HG03521 (cell line): ENCODE measurements around the gene CNTD1.

ENCODE experiments used
- ATAC-seq: cut with Tn5 transposase; IDR thresholded peaks from one replicate; pipeline ENCODE4 v1.9.1; 2021; ENCODE audit warnings: mild to moderate bottlenecking, moderate library complexity; ENCODE audit not compliant: unreplicated experiment

Gene CNTD1

DNA sequence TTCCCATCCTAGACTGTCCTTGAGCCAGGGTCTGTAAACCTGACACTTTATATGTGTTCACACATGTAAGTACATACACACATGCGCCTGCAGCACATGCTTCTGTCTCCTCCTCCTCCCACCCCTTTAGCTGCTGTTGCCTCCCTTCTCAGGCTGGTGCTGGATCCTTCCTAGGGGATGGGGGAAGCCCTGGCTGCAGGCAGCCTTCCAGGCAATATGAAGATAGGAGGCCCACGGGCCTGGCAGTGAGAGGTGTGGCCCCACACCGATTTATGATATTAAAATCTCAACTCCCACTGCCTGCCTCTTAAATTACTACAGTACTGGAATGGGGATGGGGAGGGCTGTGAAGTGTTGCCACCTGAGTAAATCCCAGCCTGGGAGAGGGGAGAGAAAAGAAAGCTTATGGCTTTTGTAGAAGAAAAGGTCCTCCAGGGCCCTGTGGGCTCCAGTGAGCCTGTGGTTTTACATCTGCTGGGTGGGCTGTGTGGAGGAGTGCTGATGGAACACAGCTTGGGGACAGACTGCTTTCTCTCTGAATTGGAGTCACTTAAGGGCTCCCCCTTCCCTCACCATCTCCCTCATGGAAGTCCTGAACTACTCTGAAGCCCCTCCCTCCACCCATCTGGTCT is 19.2 kb upstream of the CNTD1 start:
- ATAC-seq = no peak

DNA sequence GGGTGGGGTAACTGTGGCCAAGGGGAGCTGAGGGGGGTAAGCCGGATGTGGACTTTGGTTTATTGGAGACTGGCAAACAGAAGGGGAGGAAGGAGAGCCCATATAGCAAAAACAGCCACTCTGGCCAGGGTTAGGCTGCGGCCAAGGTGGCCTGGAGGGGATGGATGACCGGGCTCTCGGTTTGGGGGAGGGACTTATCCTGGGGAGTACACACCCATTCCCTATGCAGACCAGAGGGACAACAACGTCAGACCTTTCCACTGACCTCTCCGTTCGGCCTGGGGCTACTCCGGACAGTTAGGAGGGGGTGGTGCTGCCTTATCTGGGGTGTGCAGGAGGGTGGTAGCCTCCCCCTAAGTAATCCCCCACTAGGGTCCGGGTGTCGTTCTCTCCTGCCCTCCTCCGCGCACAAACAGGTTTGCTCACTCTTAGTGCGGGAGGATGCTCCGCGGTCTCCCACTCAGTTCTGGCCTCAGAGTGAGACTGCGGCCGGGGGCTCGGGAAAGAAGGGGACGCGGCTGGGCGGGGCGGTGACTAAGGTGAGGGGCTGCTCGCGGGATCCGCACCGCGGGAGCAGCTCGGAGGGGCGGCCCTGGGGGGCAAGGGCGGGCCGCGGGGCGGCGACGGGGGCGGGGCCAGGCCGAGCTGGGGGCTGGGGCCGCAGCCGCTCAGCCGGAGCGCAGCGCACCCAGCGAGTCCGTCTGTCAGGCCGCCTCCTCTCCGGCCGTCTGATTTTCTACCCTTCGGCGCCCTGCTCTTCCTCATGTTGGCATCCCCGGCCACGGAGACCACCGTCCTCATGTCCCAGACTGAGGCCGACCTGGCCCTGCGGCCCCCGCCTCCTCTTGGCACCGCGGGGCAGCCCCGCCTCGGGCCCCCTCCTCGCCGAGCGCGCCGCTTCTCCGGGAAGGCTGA is 18.5 kb upstream of the CNTD1 start, which contains the start of gene WNK4:
WNK4 (plus strand) TSS at position 675 of the 915 bp plus-strand sequence; CDS start at position 764, 89 bp downstream.
- ATAC-seq = no peak

- ATAC-seq = no peak
These were observed 17.6 kb upstream of the CNTD1 start for GRCh38 chr17:42780851-42781638.

DNA sequence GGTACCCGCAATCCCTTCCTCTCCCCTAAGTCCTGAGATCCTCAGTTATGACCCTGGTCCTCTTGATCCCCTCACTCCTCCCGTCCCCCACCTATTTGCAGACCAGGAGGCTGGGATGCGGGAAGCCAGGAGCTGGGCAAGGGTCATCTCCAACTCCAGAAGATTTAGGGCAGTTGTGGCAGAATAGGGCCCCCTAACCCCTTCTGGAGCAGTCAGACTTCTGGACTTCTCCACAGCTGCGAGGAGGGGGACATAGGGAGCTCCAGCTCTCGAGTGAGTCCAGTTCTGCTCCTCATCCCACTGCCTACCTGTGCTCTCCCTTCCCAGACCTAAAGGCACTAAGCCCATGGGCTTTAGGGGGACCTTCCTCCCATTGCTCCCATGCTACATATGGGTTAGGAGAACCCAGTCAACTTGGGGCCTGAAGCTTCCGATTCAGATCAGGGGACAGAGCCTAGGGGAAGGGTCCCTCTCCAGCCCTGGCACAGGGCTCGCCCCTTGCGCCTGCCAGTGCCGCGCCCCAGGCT is 17.0 kb upstream of the CNTD1 start:
- no peak for ATAC-seq

- ATAC-seq = no peak
These were observed 16.2 kb upstream of the CNTD1 start for GRCh38 chr17:42782166-42783061.

- ATAC-seq = no peak
These were observed 15.4 kb upstream of the CNTD1 start for GRCh38 chr17:42783062-42783790.

DNA sequence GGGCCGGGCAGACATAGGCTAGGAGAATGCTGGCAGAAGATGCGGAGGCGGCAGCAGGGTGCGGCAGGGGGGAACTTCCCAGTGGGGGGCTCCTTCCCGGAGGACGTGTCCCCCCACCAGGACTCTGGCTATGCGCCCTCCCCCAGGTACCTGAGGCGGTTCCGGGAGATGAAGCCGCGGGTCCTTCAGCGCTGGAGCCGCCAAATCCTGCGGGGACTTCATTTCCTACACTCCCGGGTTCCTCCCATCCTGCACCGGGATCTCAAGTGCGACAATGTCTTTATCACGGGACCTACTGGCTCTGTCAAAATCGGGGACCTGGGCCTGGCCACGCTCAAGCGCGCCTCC is 14.9 kb upstream of the CNTD1 start:
- no peak for ATAC-seq

DNA sequence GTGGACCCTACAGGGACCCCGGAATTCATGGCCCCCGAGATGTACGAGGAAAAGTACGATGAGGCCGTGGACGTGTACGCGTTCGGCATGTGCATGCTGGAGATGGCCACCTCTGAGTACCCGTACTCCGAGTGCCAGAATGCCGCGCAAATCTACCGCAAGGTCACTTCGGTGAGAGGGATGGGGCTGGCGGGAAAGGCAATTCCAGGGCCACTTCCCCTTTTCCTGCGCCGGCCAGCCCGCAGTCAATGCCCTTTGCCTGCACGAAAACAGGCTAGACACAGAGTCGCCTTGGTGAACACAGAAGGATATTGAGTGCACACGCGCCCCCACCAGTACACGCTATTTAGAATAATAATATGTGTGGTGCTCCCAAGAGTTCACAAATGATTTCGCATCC is 14.3 kb upstream of the CNTD1 start:
- ATAC-seq = no peak

DNA sequence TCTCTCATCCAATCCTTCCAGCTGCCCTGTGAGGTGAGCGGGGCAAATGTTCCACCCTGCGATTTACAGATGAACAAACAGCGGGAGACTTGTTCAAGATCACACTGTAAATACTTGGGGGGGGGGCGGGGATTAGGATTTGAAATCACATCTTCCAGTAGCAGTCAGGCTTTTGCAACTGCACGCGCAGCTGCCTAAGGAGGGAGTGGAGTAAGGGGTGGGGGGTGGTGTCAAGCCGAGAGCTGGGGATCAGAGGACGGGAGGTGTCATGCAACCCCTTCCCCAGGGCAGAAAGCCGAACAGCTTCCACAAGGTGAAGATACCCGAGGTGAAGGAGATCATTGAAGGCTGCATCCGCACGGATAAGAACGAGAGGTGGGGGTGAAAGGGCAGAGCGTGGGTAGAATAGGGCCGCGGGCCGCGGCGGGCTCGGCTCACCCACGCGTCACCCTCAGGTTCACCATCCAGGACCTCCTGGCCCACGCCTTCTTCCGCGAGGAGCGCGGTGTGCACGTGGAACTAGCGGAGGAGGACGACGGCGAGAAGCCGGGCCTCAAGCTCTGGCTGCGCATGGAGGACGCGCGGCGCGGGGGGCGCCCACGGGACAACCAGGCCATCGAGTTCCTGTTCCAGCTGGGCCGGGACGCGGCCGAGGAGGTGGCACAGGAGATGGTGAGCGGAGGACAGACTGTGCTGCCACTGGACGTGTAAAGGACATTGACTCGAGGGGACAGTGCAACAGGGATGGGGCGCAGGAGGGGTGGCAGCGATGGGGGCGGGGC is 13.7 kb upstream of the CNTD1 start:
- ATAC-seq = no peak

GRCh38 chr17:42787266-42787665 is 11.4 kb upstream of the CNTD1 start:
- ATAC-seq = no peak

DNA sequence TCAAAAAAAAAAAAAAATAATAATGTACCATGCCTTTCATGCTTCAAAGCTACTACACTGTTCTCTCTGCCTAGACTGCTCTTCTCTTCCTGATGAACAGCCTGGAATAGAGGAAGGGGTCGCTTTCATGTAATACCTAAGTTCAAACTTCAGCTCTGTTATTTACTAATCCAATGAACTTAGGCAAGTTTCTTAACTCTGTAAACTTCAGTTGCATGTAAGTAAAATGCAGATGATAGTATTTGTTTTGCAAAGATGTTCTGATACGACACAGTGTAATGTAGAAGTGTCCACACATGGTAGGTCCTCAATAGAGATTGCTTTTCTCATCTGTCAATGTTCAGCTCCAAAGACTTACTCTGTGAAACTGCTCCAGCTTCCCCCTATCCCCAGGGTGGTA is 6.7 kb upstream of the CNTD1 start:
- no peak for ATAC-seq

DNA sequence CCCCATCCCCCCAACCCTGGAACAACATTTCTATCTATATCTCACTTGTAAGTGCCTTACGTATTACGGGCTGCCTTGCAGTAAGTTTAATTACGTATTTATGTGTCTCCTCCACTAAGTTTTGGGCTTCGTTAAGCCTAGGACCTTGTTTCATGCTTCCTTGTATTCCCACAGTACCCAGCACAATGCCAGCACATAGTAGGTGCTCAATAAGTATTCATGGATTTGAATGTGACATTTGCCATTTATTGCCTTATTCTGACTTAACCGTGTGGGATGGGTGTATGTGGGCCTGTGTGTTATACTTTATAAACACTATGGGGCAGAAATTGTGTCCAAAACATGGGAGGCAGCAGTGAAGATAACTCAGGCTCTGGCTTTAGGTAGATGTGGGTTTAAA is 6.1 kb upstream of the CNTD1 start:
- ATAC-seq = no peak

DNA sequence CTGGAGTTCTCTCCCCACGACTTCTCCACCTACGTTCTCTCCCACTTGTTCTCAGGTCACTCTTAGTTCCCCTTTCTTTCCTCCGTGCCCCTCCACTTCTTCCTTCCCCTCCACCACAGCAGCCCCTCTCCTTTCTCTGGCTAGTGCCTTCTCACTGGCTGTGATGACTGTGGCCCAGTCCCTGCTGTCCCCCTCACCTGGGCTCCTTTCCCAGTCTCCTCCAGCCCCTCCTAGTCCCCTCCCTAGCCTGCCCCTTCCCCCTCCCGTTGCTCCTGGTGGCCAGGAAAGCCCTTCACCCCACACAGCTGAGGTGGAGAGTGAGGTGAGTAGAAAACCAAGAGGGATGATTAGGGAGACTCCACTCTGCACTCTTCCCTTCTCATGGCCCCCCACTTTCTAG is 3.6 kb upstream of the CNTD1 start:
- no peak for ATAC-seq

GRCh38 chr17:42795465-42795864 is 3.2 kb upstream of the CNTD1 start:
- ATAC-seq = no peak

- no peak for ATAC-seq
These were observed 2.4 kb upstream of the CNTD1 start for GRCh38 chr17:42796066-42796758.

DNA sequence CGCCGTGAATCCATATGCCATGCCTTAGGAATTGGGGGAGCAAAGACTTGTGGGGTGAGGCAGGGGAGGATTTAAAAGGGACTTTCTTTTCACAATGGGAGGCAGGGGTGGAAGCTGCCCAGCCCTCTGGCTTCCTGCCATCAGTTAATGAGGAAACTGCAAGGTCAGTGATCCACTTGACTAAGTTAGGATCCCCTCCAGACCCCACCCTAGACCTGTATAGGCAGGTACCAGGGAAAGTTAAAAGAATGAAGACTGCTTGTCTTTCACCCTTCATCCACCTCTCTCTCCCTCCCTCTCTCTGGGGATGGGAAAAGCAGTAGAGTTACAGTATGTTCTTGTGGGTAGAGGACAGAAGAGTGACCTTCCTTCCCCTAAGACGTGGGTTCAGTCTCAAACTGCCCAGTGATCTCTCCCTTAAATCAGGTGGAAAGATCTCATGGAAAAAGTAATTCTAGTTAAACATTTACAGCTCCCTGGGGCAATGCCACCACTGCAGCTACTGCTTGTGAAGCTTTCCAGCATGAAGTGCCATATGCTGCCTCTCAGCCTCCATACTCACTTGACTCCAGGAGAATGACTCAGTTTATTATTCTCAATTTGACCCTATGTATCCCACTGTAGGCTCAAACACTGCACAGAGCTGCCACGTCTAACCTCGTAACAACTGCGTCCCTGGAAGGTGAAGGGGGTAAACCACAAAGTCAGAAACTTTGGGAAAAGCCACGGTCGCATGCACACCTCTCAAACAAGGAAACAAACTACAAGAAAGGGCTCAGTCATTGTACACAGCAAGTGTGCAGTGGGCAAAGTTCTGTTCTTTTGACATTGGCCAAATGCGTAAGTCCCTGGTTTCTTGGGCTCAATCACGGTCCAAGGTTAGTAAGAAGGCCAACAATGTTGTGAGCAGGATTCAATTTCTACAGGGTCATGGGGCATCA is 1.3 kb upstream of the CNTD1 start:
- no peak for ATAC-seq

DNA sequence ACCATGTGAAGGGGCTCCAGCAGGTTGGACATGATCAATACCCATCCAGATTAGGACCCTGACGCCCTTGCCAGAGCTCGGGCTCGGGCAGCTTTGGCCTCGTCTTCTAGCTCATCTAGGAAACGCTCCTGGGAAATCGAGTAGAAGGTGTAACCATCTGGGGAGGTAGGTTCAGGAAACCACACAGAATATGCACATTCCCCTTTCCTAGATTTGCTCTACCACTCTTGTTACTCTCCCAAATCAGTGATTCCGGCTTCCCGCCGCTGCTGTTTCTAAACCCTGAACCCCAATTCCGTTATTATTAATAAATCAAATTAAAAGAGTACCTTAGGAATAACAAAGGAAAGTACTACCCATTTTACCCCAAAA is 664 bp upstream of the CNTD1 start:
- no peak for ATAC-seq
